Neural progenitor cell (in vitro differentiated cells): ENCODE results near the gene L3MBTL3. TPM values are rescaled to one million over a fixed set of nuclear protein-coding genes. Genes with fewer than 3 reads are reported as not detected.

Experiments
- DNase-seq: peaks from one replicate; pipeline ENCODE4 v3.0.0-alpha.2; 2016; ENCODE audit warnings: low spot score
- H2AFZ ChIP-seq: fragments of 200-600 bp; sonication (generic); replicated peaks from 2 replicates; pipeline ENCODE4 v1.6.1; 2016; ENCODE audit warnings: antibody characterized with exemption
- H3F3A ChIP-seq: fragments of 200-600 bp; sonication (generic); 2 replicates; pipeline ENCODE4 v1.6.1; 2016; ENCODE audit warnings: antibody characterized with exemption, low read depth
- H3K27ac ChIP-seq: fragments of 200-600 bp; sonication (generic); 2 replicates; pipeline ENCODE4 v1.5.1; 2016; ENCODE audit warnings: mild to moderate bottlenecking
- H3K27me3 ChIP-seq: fragments of 200-600 bp; sonication (generic); 2 replicates; pipeline ENCODE4 v1.6.1; 2016; ENCODE audit warnings: mild to moderate bottlenecking, moderate library complexity
- H3K36me3 ChIP-seq: fragments of 200-600 bp; sonication (generic); 2 replicates; pipeline ENCODE4 v1.5.1; 2016
- H3K4me1 ChIP-seq: fragments of 200-600 bp; sonication (generic); 2 replicates; pipeline ENCODE4 v1.6.1; 2016; ENCODE audit warnings: mixed run types
- H3K4me2 ChIP-seq: fragments of 200-600 bp; sonication (generic); 2 replicates; pipeline ENCODE4 v1.6.1; 2016
- H3K4me3 ChIP-seq: fragments of 200-600 bp; sonication (generic); 2 replicates; pipeline ENCODE4 v1.5.1; 2016
- H3K79me2 ChIP-seq: fragments of 200-600 bp; sonication (generic); 2 replicates; pipeline ENCODE4 v1.6.1; 2016; ENCODE audit warnings: low read depth
- H3K9ac ChIP-seq: fragments of 200-600 bp; sonication (generic); 2 replicates; pipeline ENCODE4 v1.6.1; 2016
- H3K9me3 ChIP-seq: fragments of 200-600 bp; sonication (generic); 2 replicates; pipeline ENCODE4 v1.5.1; 2016; ENCODE audit warnings: low read depth
- H4K20me1 ChIP-seq: fragments of 200-600 bp; sonication (generic); 2 replicates; pipeline ENCODE4 v1.6.1; 2016; ENCODE audit warnings: low read depth
- H3K27ac Mint-ChIP-seq: 3 replicates; pipeline ENCODE4 v1.8.0; 2021; ENCODE audit warnings: mixed read lengths
- H3K27me3 Mint-ChIP-seq: 2 replicates; pipeline ENCODE4 v1.8.0; 2022; ENCODE audit warnings: low read depth, mild to moderate bottlenecking, inconsistent platforms, moderate library complexity, mixed read lengths; ENCODE audit not compliant: insufficient read depth
- H3K36me3 Mint-ChIP-seq: 3 replicates; pipeline ENCODE4 v1.8.0; 2021; ENCODE audit warnings: mixed read lengths
- H3K4me1 Mint-ChIP-seq: 3 replicates; pipeline ENCODE4 v1.8.0; 2021; ENCODE audit warnings: mixed read lengths
- H3K4me3 Mint-ChIP-seq: 3 replicates; pipeline ENCODE4 v1.8.0; 2021; ENCODE audit warnings: mild to moderate bottlenecking, moderate library complexity, mixed read lengths
- H3K9me3 Mint-ChIP-seq: 3 replicates; pipeline ENCODE4 v1.8.0; 2020; ENCODE audit warnings: mixed read lengths
- CTCF ChIP-seq: fragments of 200-600 bp; sonication (generic); IDR thresholded peaks from 2 replicates; pipeline ENCODE4 v1.5.1; 2017; ENCODE audit warnings: antibody characterized with exemption, mild to moderate bottlenecking
- EZH2 ChIP-seq: fragments of 200-600 bp; sonication (generic); IDR thresholded peaks from 2 replicates; pipeline ENCODE4 v1.6.1; 2017; ENCODE audit warnings: antibody characterized with exemption, mild to moderate bottlenecking, moderate library complexity
- EZH2phosphoT487 ChIP-seq: fragments of 200-600 bp; sonication (generic); IDR thresholded peaks from 2 replicates; pipeline ENCODE4 v1.6.1; 2017; ENCODE audit warnings: antibody characterized with exemption
- total RNA-seq: library from RNA; depleted of rRNA; stranded (reverse); fragments of >200 nt; gene quantifications from 2 replicates; pipeline ENCODE4 v1.2.3, GENCODE V29; 2015; ENCODE audit warnings: low replicate concordance

L3MBTL3 gene
- total RNA-seq, 1 donor from 2014 or later: 22.2 TPM

- H3K4me1 Mint-ChIP-seq: peaks cover 3% of the 10 kb centered on the region
These were observed 15.6 kb downstream of the L3MBTL3 start for GRCh38 chr6:130033949-130034348.

GRCh38 chr6:130034378-130035146 is 16.2 kb downstream of the L3MBTL3 start:
- Histone ChIP-seq H3K36me3 (no peaks in the 10 kb centered on the region), H3K27ac (no peak overlapping the region), H3K4me3 (no peak overlapping the region), H3K79me2 (peaks cover 5% of the 10 kb centered on the region), H3F3A (no peaks in the 10 kb centered on the region), H3K4me2 (no peak overlapping the region), H3K27me3 (no peaks in the 10 kb centered on the region), H3K4me1 (no peaks in the 10 kb centered on the region), H4K20me1 (peaks cover 5% of the 10 kb centered on the region), H3K9ac (no peak overlapping the region), H2AFZ (no peak overlapping the region), H3K9me3 (no peaks in the 10 kb centered on the region)
- Mint-ChIP-seq H3K27me3 (no peaks in the 10 kb centered on the region), H3K4me3 (no peak overlapping the region), H3K4me1 (peaks cover 3% of the 10 kb centered on the region), H3K9me3 (no peaks in the 10 kb centered on the region), H3K36me3 (peaks cover 7% of the 10 kb centered on the region), H3K27ac (no peak overlapping the region)
- TF ChIP-seq EZH2: no peak
- TF ChIP-seq CTCF: no peak
- no peak for TF ChIP-seq EZH2phosphoT487
- DNase-seq: no peak

More at GRCh38 chr6:130033949-130034348, 15.6 kb downstream of the L3MBTL3 start:
- no peak for DNase-seq
- no peak overlapping the region for H3K4me3 Mint-ChIP-seq
- no peaks in the 10 kb centered on the region for H3K36me3 ChIP-seq
- no peaks in the 10 kb centered on the region for H3F3A ChIP-seq
- H3K9ac ChIP-seq: no peak overlapping the region
- H3K4me2 ChIP-seq: no peak overlapping the region
- H3K27me3 ChIP-seq: no peaks in the 10 kb centered on the region
- H3K27me3 Mint-ChIP-seq: no peaks in the 10 kb centered on the region
- no peak overlapping the region for H3K4me3 ChIP-seq
- peaks cover 5% of the 10 kb centered on the region for H3K79me2 ChIP-seq
- TF ChIP-seq EZH2: no peak
- TF ChIP-seq CTCF: no peak
- TF ChIP-seq EZH2phosphoT487: no peak
- no peak overlapping the region for H2AFZ ChIP-seq
- no peaks in the 10 kb centered on the region for H3K9me3 ChIP-seq
- H3K27ac ChIP-seq: no peak overlapping the region
- no peak overlapping the region for H3K27ac Mint-ChIP-seq
- peaks cover 7% of the 10 kb centered on the region for H3K36me3 Mint-ChIP-seq
- H3K9me3 Mint-ChIP-seq: no peaks in the 10 kb centered on the region
- H3K4me1 ChIP-seq: no peaks in the 10 kb centered on the region
- peaks cover 5% of the 10 kb centered on the region for H4K20me1 ChIP-seq

GRCh38 chr6:130035211-130035610 is 16.8 kb downstream of the L3MBTL3 start:
- Histone ChIP-seq H3K9ac (no peak overlapping the region), H3K4me3 (no peak overlapping the region), H3K9me3 (no peaks in the 10 kb centered on the region), H3K36me3 (no peaks in the 10 kb centered on the region), H3K4me1 (no peaks in the 10 kb centered on the region), H3K79me2 (peaks cover 5% of the 10 kb centered on the region), H3F3A (no peaks in the 10 kb centered on the region), H3K27me3 (no peaks in the 10 kb centered on the region), H4K20me1 (peaks cover 5% of the 10 kb centered on the region), H3K4me2 (no peak overlapping the region), H3K27ac (no peak overlapping the region), H2AFZ (no peak overlapping the region)
- Mint-ChIP-seq H3K4me3 (no peak overlapping the region), H3K27me3 (no peaks in the 10 kb centered on the region), H3K36me3 (peaks cover 9% of the 10 kb centered on the region), H3K9me3 (no peaks in the 10 kb centered on the region), H3K27ac (no peak overlapping the region), H3K4me1 (peaks cover 3% of the 10 kb centered on the region)
- TF ChIP-seq EZH2 (no peak), CTCF (no peak), EZH2phosphoT487 (no peak)
- no peak for DNase-seq
